Lung microvascular endothelial cell (primary cell): ENCODE data around the gene STPG3. TPM values are rescaled to one million over a fixed set of nuclear protein-coding genes. Genes with fewer than 3 reads are reported as not detected.
"Not testable (repeated sequence)": the region's sequence is repeated elsewhere in the genome, so short reads cannot be mapped to it uniquely, and the experiment has no call there.

Experiments
- DNase-seq, 2 donors: peaks; one replicate each; pipeline versions ENCODE4 v3.0.0 to v3.0.0-alpha.2; 2010; ENCODE audit warnings: low read depth in 2 of 2
- total RNA-seq: library from RNA; depleted of rRNA; stranded (reverse); fragments of >200 nt; gene quantifications from 2 replicates; pipeline ENCODE4 v1.2.1, GENCODE V29; 2014

STPG3 gene
- total RNA-seq, 1 donor from 2014 or later: not detected

GRCh38 chr9:137233143-137233980 is 17.7 kb upstream of the STPG3 start:
- no peak for DNase-seq

GRCh38 chr9:137234055-137234697 is 16.9 kb upstream of the STPG3 start:
- no peak for DNase-seq

GRCh38 chr9:137234758-137235423 is 16.2 kb upstream of the STPG3 start:
- no peak for DNase-seq

GRCh38 chr9:137235424-137236237 is 15.5 kb upstream of the STPG3 start:
- DNase-seq: no peak

- DNase-seq: peak; percentile 79 to 89
These were observed 14.7 kb upstream of the STPG3 start for GRCh38 chr9:137236238-137236935.

GRCh38 chr9:137236936-137237421 is 14.1 kb upstream of the STPG3 start:
- DNase-seq: no peak

GRCh38 chr9:137237759-137238726 is 13.0 kb upstream of the STPG3 start:
- DNase-seq: no peak

GRCh38 chr9:137239541-137240200 is 11.4 kb upstream of the STPG3 start:
- not testable (repeated sequence) for DNase-seq

- peak; percentile 82 to 84 for DNase-seq
These were observed 10.7 kb upstream of the STPG3 start for GRCh38 chr9:137240318-137240840.

GRCh38 chr9:137240841-137241489 is 10.1 kb upstream of the STPG3 start, which contains the start of gene TUBB4B:
Gene TUBB4B (plus strand): TSS chr9:137241287. CDS start chr9:137241361, 74 bp downstream.
- peak; percentile 100 for DNase-seq

GRCh38 chr9:137241490-137242268 is 9.4 kb upstream of the STPG3 start:
- DNase-seq: peak; percentile 51 to 53

- DNase-seq: peak in 1 of 2 donors; percentile 32
These were observed 8.6 kb upstream of the STPG3 start for GRCh38 chr9:137242269-137243203.

GRCh38 chr9:137243266-137243625 is 7.8 kb upstream of the STPG3 start:
- not testable (repeated sequence) for DNase-seq

- no peak for DNase-seq
These were observed 7.2 kb upstream of the STPG3 start for GRCh38 chr9:137243626-137244485.
